Astrocyte of the cerebellum (primary cell): Measurements from ENCODE around the gene SLC16A2.
A peak's percentile ranks its signal among the peaks of the same experiment; 100 is the strongest.

Experiments used
- DNase-seq: peaks from one replicate; pipeline ENCODE4 v3.0.0-alpha.2; 2011; ENCODE audit warnings: low read depth
- H3K4me3 ChIP-seq: 2 replicates; pipeline ENCODE4 v1.5.1; 2011; ENCODE audit warnings: mild to moderate bottlenecking, low read depth, low read length, moderate library complexity
- in situ Hi-C: cut with HindIII; loops from 2 replicates; pipeline ENCODE4 v1.10.0; 2017; ENCODE audit warnings: low sequenced_read_pairs
- TF ChIP-seq, protein P1 (sequence below): IDR thresholded peaks from 2 replicates; pipeline ENCODE4 v1.5.1; 2012; ENCODE audit warnings: low read length, low read depth, moderate library complexity, mild to moderate bottlenecking; ENCODE audit errors: missing control alignments

The SLC16A2 gene

DNA sequence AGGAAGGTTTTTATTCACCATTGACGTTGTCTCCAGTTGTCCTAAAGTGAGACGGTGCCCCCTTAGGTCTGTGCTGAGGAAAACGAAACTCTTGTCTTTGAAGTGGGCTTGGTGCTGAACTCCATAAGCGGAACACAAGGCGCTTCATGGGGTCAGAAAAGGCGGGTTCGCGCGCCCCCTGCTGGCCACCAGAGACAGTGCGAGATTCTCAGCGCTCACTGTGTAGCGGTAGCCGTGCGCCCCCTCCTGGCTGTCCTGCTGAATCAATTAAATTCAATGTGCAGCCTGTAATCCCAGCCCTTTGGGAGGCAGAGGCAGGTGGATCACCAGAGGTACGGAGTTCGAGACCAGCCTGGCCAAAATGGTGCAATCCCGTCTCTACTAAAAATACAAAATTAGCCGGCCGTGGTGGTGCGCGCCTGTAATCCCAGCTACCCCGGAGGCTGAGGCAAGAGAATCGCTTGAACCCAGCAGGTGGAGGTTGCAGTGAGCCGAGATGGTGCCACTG lies 129.1 kb downstream of the SLC16A2 start:
- TF ChIP-seq, protein P1, sequence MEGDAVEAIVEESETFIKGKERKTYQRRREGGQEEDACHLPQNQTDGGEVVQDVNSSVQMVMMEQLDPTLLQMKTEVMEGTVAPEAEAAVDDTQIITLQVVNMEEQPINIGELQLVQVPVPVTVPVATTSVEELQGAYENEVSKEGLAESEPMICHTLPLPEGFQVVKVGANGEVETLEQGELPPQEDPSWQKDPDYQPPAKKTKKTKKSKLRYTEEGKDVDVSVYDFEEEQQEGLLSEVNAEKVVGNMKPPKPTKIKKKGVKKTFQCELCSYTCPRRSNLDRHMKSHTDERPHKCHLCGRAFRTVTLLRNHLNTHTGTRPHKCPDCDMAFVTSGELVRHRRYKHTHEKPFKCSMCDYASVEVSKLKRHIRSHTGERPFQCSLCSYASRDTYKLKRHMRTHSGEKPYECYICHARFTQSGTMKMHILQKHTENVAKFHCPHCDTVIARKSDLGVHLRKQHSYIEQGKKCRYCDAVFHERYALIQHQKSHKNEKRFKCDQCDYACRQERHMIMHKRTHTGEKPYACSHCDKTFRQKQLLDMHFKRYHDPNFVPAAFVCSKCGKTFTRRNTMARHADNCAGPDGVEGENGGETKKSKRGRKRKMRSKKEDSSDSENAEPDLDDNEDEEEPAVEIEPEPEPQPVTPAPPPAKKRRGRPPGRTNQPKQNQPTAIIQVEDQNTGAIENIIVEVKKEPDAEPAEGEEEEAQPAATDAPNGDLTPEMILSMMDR, result peak; percentile 91

DNA sequence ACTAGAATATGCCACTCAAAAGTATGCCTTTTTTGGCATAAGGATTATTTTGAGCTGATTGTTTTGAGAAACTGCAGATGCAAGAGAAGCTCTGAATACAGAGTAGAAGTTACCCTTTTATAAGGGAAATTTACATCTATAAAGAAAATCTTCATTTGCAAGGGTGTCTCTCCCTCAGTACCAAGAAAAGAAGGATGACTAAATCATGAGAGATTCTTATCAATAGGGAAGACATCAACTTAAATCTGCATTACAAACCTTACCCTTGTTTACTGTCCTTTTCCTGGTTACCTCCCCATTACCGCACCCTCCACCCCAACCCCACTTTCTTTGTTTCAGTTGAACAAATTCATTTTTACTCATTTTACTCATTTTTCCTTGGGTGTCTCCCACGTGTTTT lies 130.6 kb downstream of the SLC16A2 start:
- H3K4me3 ChIP-seq, result no peak overlapping the region
- TF ChIP-seq, protein P1, result no peak
- no peak for DNase-seq
- in situ Hi-C loops, result no loop called here

More for the DNA sequence above, 129.1 kb downstream of the SLC16A2 start:
- in situ Hi-C loops, result no loop called here
- peak; percentile 47 for DNase-seq
- no peak overlapping the region for H3K4me3 ChIP-seq

DNA sequence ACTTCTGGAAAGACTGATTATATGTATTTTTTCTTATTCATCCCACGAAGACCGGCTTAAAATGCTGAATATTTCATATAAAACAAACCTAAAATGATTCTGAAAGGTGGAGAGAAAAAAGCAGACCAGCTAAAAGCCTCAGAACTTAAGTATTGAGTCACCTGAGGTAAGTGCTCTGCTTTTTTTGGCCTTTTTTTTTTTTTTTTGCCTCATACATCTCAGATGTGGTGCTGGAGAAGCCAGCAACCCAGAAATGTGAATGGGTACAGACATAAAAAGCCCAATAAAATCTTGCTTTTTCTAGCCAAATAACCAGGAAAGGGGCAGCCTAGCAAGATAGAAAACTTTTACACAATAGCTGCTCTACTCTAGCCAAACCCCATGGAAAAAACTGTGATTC lies 136.1 kb downstream of the SLC16A2 start:
- TF ChIP-seq, protein P1, result no peak

DNA sequence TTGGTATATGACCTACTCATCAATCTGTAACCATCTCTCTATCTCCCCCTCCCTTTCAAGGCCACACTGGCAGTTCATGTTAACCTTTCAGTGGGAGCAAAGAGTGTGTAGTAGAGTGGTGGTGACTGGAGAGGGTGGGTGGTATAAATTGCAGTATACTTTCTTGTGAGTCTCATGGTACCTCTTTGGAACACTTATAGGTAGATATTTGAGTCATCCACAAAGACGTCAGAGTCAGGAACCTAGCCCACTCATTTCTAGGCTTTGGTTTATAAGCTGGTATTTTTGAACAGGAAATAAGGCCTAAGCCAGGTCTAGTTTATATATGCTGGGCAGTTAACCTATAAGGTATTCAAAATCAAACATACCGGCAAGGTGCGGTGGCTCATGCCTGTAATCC lies 156.8 kb downstream of the SLC16A2 start:
- no peak for DNase-seq

More for the DNA sequence above, 136.1 kb downstream of the SLC16A2 start:
- in situ Hi-C loops, result no loop called here
- H3K4me3 ChIP-seq, result no peak overlapping the region
- no peak for DNase-seq

DNA sequence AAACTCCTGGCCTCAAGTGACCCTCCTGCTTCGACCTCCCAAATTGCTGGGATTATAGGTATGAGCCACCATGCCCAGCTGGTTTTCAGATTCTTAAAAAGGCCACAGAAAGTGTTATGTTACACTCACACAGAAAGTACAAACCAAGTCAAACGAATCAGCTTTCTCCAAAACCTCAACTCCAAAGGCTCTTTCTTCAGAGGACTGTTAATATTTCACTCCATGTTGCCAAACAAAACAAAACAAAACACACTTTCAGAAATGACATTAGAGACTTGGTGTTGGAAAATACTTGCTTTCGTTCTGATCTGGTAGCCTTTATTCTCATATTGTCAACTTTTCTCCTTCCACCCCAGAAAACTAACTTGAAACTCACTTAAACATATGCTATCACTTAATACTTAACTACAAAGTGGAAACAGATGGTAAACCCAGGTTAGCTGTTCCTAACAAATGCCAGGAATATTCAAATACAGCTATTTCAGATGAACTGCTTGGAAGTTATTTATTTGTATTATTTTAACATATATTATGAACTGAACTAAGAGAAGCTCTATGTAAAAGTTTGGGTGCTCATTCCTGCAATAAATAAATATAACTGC lies 158.4 kb downstream of the SLC16A2 start:
- in situ Hi-C loops, result no loop called here
- peak; percentile 18 for DNase-seq
- H3K4me3 ChIP-seq, result no peak overlapping the region
- TF ChIP-seq, protein P1, result no peak

More for the DNA sequence above, 156.8 kb downstream of the SLC16A2 start:
- no peak overlapping the region for H3K4me3 ChIP-seq
- TF ChIP-seq, protein P1, result no peak
- in situ Hi-C loops, result no loop called here
